HG02943 (cell line): ENCODE measurements around the gene SAMD8.
"Not testable (repeated sequence)": the region's sequence is repeated elsewhere in the genome, so short reads cannot be mapped to it uniquely, and the experiment has no call there.

Experiments
- ATAC-seq: cut with Tn5 transposase; IDR thresholded peaks from one replicate; pipeline ENCODE4 v1.9.1; 2021; ENCODE audit warnings: mild to moderate bottlenecking, low read depth, moderate library complexity; ENCODE audit not compliant: unreplicated experiment

SAMD8 gene

GRCh38 chr10:75129537-75129936, 18.1 kb downstream of the SAMD8 start:
- no peak for ATAC-seq

DNA sequence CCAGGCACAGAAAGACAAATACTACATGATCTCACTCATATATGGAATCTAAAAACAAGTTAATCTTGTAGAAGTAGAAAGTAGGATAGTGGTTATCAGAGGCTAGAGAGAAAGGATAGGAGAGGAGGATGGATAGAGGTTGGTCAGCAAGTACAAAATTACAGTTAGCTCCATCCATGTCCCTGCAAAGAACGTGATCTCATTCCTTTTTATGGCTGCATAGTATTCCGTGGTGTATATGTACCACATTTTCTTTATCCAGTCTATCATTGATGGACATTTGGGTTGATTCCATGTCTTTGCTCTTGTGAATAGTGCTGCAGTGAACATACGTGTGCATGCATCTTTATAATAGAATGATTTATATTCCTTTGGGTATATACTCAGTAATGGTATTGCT, 22.2 kb downstream of the SAMD8 start:
- ATAC-seq = not testable (repeated sequence)

DNA sequence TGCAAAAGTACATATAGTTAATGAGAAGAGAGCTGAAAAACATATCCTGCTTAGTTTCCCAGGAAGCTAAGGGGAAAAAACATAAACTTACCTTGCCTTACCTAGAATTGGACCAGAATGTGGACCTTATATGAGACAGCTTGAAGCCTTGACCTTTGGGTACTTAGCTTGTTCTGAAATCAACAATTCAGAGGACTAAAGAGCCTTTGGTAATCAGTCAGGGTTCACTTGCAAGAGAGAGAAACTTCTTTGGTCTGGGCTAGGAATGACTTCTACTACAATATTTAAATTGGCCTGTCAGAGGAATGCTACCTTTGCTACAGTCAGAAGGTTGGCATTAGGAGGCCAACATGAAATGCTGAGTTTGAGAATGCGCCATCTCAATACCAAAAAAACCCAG, 24.9 kb downstream of the SAMD8 start:
- no peak for ATAC-seq

DNA sequence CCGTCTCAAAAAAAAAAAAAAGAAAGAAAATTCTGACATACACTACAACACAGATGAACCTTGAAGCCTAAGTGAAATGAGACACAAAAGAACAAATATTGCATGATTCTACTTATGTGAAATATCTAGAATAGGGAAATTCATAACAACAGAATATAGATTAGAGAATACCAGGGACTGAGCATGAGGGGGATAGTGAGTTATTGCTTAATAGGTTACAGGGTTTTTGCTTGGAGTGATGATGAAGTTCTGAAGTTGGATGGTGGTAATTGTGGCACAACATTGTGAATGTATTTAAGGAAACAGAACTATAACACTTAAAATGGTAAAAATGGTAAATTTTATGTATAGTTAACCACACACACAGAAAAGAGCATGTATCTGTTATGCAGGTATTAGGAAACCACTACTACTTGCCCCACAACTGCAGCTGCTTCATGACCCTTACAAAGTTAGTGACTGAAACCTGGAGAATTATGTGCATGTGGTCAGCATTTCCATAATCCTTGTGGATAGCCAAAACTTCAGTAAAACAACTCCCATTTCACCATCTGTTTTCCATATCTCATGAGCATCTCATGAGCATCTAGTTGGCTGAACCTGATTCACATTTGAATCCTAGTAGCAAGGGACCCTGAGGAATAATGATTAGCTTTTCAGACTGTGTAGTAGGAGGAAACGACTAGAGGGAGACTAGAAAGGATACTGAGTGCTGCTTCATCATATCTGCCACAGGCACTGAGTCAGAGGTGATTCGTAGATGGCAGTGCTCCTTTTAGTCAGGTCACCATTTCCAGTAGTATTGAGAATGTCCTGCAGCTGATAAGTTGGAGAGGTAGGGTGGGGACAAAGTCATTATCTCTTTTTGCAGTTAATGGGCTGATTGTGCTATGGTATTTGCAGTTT, 26.3 kb downstream of the SAMD8 start:
- ATAC-seq = no peak

DNA sequence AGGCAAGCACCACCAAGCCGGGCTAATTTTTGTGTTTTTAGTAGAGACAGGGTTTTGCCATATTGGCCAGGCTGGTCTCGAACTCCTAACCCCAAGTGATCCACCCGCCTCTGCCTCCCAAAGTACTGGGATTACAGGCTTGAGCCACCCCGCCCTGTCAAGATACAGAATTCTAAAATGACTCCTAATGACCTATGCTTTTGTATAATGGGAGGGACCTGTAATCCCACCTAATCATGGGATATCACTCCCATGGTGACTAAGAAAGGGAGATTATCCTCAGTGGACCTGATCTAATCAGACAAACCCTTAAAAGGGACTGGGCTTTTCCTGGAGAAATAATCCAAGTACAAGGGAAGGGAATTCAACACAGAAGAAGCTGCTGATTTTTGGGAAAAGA, 28.8 kb downstream of the SAMD8 start:
- ATAC-seq = no peak

DNA sequence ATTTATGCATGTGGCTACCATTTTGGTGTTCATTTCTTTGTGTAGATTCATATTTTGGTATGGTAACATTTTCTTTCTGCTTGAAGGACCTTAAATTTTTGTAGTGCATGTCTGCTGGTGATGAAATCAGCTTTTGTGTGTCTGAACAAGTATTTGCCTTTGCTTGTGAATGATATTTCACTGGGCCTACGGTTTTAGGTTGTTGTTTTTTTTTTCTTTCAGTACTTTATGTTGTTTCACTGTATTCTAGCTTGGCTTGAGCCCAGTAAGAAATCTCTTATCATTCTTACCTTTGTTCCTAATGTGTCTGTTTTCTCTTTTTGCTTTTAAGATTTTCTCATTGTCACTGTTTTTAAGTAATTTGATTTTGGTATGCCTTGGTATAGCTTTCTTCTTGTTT, 31.9 kb downstream of the SAMD8 start:
- ATAC-seq = no peak

GRCh38 chr10:75145590-75145989, 34.1 kb downstream of the SAMD8 start:
- no peak for ATAC-seq

- ATAC-seq = no peak
Observed at GRCh38 chr10:75146780-75147179, 35.3 kb downstream of the SAMD8 start.

DNA sequence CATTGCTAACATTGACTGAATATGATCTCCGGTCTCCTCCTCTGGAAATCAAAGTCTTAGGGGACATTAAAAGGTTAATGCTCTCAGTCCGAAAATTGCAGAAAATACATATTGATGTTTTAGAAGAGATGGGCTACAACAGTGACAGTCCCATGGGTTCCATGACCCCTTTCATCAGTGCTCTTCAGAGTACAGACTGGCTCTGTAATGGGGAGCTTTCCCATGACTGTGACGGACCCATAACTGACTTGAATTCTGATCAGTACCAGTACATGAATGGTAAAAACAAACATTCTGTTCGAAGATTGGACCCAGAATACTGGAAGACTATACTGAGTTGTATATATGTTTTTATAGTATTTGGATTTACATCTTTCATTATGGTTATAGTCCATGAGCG, 39.2 kb downstream of the SAMD8 start:
- no peak for ATAC-seq

- no peak for ATAC-seq
Observed at GRCh38 chr10:75159519-75159918, 48.1 kb downstream of the SAMD8 start.

DNA sequence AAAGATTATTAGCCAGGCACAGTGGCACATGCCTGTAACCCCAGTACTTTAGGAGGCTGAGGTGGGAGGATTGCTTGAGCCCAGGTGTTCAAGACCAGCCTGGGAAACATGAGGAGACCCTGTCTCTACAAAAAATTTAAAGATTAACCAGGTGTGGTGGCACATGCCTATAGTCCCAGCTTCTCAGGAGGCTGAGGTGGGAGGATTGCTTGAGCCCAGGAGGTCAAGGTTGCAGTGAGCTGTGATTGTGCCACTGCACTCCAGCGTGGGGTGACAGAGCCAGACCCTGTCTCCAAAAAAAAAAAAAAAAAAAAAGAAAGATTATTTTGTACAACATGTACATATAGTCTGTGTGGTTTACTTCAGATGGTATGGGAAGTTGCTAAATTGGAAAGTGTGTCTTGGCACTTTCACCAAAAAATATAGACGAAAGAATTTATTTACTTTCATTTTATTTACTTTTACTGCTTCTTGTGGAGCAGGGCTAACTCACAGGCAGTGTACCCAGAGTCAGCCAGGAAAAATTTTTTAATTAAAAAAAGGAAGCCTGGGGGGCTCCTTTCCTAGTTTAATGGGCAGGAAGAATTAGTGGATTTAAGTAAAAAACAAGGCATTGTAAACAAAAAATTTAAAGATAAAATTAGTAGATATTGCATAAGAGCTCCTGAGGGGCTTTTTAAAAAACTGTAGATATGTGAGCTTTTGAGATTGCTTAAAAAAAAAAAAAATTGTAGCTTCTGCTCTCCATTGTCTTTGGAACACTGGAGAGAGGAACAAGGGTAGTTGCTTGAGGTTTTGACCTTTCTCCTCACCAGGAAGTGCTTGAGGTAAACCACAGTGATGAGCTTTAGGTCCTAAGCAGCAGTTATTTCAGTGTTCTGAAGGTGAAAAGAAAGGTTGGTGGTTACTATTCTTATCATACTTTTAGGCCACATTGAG, 54.5 kb downstream of the SAMD8 start:
- peak; percentile 76 for ATAC-seq

DNA sequence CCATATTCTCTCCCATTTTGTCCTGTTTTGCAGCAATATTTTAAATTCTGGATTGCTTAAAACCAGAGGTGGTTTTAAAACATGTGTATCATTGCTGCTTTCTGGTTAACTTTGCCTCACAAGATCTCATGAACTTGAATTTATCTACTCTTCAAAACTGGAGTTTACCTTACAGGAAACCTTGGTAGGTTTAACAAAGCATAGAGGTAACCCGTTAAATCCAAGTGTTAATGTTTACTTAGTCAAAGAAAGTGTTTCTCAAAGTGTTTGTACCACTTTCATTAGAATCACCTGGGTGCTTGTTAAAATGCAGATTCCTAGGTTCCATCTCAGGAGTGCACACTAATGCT, 55.1 kb downstream of the SAMD8 start:
- ATAC-seq = peak; percentile 28

DNA sequence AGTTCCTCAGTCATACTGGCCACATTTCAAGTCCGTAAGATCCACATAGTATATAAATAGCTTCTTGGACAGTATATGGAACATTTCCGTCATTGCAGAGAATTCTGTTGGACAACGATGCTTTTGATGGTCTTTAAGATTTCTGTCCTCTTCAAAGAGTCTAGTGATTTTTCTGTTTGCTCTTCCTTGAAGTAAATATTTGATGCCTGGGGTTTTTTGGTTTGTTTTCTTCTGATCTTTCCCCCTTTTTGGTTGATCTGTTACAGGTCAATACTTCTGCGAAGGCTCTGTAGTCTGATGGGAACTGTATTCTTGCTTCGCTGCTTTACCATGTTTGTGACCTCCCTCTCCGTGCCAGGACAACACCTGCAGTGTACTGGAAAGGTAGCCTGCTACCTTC, 56.8 kb downstream of the SAMD8 start:
- ATAC-seq = no peak

- no peak for ATAC-seq
Observed at GRCh38 chr10:75170215-75170614, 58.8 kb downstream of the SAMD8 start.

- no peak for ATAC-seq
Observed at GRCh38 chr10:75175046-75175445, 63.6 kb downstream of the SAMD8 start.

- no peak for ATAC-seq
Observed at GRCh38 chr10:75176046-75176445, 64.6 kb downstream of the SAMD8 start.

DNA sequence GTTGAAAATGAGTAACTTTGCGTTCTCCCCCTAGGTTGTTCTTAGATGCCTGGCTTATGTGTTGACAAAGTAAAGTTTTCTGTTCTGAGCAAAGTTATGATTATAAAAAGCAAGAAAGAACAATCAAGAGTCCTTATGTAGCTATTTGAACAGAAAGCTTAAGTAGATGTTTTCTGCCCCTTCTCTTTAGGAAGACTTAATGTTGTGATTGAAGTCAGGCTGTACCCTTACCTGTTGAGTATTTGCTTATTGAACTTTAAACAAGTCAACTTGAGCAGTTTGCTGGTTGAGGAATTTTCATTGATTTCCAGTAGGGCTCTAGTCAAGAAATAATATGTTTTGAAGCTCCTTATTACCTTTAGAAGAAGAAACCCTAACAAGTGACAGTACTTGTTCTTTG, 65.3 kb downstream of the SAMD8 start:
- no peak for ATAC-seq

- ATAC-seq = no peak
Observed at GRCh38 chr10:75179657-75180177, 68.3 kb downstream of the SAMD8 start.

DNA sequence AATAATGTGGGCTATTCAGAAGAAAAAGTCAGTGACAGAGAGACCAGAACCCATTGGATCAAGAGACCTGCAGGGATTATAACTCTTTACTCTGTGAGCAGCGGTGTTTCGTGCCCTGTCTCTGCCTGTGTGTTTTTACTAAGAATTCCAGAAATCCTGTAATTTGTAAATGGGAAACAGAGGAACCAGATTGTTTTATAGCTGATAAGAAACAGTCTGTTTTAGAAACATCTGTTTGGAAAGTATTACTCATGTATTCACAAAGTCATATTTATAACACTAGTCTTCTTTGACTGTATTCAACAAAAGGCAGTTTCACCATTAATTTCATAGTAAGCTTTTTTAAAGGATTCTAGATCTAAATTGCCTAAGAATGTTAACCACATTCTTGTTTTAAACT, 69.1 kb downstream of the SAMD8 start:
- ATAC-seq = no peak

DNA sequence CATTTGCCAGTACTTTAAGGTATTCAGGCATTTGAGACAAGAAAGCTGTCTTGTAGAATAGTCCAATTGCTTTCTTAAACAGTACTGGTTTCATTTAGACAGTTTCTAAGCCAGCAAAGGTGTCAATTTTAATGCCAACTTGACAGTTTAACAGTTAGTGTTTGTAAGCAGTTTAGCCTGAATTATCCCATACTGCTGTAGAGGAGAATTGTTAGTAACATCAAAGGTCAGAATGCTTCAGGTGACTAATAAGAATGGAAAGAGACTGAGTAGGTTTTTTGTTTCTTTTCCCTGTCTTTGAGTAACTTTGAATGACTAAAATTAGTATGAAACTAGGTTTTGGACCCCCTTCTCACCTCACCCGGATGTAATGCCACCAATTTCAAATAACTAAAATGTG, 69.6 kb downstream of the SAMD8 start:
- ATAC-seq = no peak

DNA sequence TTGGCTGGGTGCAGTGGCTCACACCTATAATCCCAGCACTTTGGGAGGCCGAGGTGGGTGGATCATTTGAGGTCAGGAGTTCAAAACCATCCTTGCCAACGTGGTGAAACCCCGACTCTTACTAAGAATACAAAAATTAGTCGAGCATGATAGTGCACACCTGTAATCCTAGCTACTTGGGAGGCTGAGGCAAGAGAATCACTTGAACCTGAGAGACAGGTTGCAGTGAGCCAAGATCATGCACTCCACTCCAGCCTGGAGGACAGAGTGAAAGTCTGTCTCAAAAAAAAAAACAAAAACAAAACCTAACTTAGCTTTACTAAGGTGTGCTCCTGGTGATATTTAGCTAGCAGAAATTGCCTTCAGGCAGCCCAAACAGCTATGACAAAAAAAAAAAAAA, 74.9 kb downstream of the SAMD8 start:
- no peak for ATAC-seq
